HG03439 (cell line): ENCODE measurements around the gene TTYH3.

ENCODE experiments used
- ATAC-seq: cut with Tn5 transposase; IDR thresholded peaks from one replicate; pipeline ENCODE4 v1.9.1; 2021; ENCODE audit warnings: mild to moderate bottlenecking, moderate library complexity; ENCODE audit not compliant: unreplicated experiment

TTYH3 gene

DNA sequence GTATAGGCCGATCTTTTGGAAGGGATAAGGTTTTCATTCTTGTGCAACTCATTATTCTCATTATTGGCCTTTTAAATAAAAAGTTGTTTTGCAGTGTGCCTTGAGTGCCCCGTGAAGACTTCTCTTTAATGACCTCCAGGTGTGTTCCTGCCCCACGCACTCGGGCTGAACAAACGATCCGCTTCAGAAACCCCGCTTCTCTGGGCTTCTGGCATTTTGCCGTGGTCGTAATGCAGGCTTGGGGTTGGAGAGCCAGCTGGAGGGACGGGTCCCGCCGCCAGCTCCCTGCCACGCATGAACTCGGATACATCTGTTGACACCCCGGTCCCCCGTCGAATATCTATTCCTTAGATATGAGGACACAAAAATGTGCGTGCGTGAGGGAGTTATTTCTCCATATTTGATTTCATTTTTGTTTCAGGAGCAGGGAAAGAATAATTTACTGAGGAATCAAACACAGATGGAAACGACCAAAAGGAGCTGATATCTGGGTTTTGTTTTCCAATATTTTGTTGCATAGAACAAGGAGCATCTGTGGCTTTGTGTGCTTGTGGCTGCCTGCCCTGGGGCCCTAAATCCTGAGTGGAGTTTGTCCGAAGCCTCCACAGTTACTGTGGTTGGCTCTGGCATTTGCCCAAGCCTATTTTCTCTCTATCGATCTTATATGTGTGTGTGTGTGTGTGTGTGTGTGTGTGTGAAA, 17.0 kb upstream of the TTYH3 start:
- ATAC-seq, result no peak

GRCh38 chr7:2616387-2617324, 15.1 kb upstream of the TTYH3 start:
- no peak for ATAC-seq

GRCh38 chr7:2617325-2617905, 14.4 kb upstream of the TTYH3 start:
- no peak for ATAC-seq

GRCh38 chr7:2619116-2619515, 12.7 kb upstream of the TTYH3 start:
- ATAC-seq, result no peak

DNA sequence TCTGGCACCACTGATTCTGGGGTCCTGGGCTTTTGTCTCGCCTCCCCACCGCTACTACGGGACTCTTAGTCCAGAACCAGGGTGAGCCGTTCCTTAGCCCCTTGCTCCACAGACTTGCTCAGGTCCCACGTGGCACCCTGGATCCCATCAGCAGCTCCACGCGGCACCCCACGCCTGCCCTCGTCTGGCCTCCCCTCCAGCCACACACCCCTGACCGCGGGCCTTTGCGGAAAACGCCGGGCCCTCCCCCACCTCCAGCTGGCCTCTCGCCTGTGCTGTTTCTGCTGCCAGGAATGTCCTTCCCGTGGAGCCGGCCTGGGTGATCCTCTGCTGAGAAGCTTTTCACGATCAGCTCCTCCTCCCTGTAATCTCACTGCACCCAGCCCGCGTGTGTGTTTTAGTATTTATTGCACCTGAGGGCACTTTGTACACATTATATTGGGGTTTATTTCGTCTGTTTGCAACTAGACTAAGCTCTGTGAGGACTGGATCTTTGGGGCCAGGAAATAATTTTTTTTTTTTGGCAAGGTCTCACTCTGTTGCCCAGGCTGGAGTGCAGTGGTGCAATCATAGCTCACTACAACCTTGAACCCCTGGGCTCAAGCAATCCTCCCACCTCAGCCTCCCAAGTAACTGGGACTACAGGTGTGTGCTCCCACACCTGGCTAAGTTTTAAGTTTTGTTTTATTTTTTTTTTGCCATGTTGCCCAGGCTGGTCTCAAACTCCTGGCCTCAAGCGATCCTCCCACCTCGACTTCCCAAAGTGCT, 10.5 kb upstream of the TTYH3 start:
- ATAC-seq, result no peak

GRCh38 chr7:2621948-2622640, 9.7 kb upstream of the TTYH3 start:
- ATAC-seq, result no peak

GRCh38 chr7:2622869-2623697, 8.7 kb upstream of the TTYH3 start:
- no peak for ATAC-seq

GRCh38 chr7:2623698-2624014, 8.1 kb upstream of the TTYH3 start:
- ATAC-seq, result no peak

- ATAC-seq, result no peak
Observed at GRCh38 chr7:2624293-2624886, 7.4 kb upstream of the TTYH3 start.

DNA sequence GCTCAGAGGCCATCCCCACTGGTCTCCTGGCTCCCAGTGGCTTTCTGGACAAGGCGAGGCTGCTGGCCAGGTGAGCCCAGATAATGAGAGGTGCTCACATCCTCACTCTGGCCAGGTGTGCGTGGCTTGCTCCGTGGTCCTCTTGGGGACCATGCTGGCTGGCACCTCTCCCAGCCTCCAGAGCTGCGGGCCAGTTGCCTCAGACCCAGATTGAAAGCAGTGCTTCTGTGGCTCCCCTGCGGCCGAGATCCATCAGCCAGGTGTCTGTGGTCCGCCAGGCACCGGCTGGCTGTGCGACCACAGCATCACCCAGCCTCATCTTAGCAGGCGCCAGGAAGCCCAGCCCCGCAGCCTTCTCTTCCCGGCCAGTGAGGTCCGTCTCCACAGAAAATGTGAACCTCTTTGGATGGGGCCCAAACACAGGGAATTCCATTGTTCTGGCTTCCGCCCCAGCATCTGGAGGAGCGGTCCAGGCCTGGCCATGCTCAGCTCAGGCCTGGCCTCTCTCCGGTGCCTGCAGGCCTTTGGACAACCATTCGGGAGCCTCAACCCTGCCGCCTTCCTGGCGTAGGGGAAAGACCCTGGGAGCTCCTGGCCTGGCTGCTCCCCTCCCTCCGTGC, 5.2 kb upstream of the TTYH3 start:
- no peak for ATAC-seq

- no peak for ATAC-seq
Observed at GRCh38 chr7:2627258-2628129, 4.3 kb upstream of the TTYH3 start.

GRCh38 chr7:2628130-2628482, 3.7 kb upstream of the TTYH3 start:
- no peak for ATAC-seq

GRCh38 chr7:2628891-2629290, 2.9 kb upstream of the TTYH3 start:
- ATAC-seq, result no peak

DNA sequence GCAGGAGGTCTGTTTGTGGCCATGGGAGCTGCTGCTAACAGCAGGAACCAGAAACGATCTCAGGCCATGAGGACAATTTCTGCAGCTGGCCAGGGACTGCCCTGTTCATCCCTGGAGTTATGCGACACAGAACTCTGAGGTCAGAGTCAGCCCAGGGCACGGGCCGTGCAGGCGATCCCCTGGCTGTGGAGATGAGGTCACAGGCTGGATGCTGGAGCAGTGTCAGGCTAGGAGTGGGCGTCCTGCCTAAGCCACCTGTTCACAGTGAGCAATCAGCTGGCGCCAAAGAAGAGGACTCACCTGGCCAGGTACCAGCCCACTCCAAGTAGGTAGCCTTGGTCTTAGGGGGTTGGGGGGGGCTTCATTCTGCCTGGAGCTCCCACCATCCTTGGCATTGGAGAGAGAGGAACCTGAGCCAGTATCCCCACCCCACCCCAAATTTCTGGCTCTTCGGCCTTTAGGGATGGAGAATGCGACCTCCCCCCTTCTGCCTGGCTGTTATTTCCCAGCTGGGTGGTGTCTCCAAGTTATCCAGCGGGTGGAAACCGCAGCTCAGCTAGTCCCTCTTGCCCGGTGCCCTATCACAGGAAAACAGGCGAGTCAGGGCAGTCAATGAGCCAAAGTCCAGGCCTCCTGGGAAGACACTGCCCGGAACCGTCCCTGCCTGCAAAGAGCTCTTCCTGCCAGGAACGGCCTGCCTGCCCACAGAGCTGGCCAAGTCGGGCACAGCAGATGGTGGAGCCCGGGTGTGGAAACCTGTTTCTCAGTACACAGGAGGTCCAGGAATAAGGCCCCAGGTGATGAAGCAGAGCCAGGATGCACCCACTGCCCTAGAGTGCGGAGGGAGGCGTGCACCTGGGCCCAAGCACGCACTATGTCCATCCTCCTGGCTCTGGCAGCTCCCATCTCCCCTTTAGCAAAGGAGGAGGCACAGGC, 1.8 kb upstream of the TTYH3 start:
- no peak for ATAC-seq

- ATAC-seq, result no peak
Observed at GRCh38 chr7:2632733-2633537, 1.1 kb downstream of the TTYH3 start.
